Adrenal gland (tissue), 12 donors: ENCODE measurements around the gene NCOA6. TPM values are rescaled to one million over a fixed set of nuclear protein-coding genes. Genes with fewer than 3 reads are reported as not detected.

Source experiments
- DNase-seq, 7 donors: peaks; one replicate each; pipeline ENCODE4 v3.0.0-alpha.2; 2019 to 2020
- H3K27ac ChIP-seq, 5 donors: fragments of 200-600 bp; sonication (generic) in 4 of 5; 1 replicate in 3 of 5; 2 replicates in 2 of 5; pipeline versions ENCODE4 v1.5.1 to v1.8.0; 2016 to 2020; ENCODE audit warnings: mild to moderate bottlenecking in 1 of 5
- H3K27me3 ChIP-seq: fragments of 200-600 bp; 2 replicates; pipeline ENCODE4 v1.8.0; 2021
- H3K36me3 ChIP-seq, 2 donors: fragments of 200-600 bp; replicated peaks in 1 of 2; 1 replicate in 1 of 2; 2 replicates in 1 of 2; pipeline versions ENCODE4 v1.5.1 to v1.8.0; 2018 to 2022
- H3K4me1 ChIP-seq, 2 donors: fragments of 200-600 bp; replicated peaks in 1 of 2; 1 replicate in 1 of 2; 2 replicates in 1 of 2; pipeline versions ENCODE4 v1.5.1 to v1.8.0; 2018 to 2021
- H3K4me3 ChIP-seq, 4 donors: fragments of 200-600 bp; sonication (generic) in 3 of 4; one replicate each; pipeline ENCODE4 v1.5.1; 2016 to 2018
- H3K9me3 ChIP-seq, 3 donors: fragments of 200-600 bp; sonication (generic) in 1 of 3; replicated peaks in 1 of 3; 1 replicate in 2 of 3; 2 replicates in 1 of 3; pipeline versions ENCODE4 v1.5.1 to v1.8.0; 2016 to 2021
- CTCF ChIP-seq, 6 experiments: fragments of 450-650 bp in 4 of 6; fragments of 200-600 bp in 2 of 6; sonication (generic) in 1 of 6; IDR thresholded peaks; 1 replicate in 5 of 6; 2 replicates in 1 of 6; pipeline versions ENCODE4 v1.5.1 to v1.8.0; 2016 to 2021; ENCODE audit warnings: antibody characterized with exemption in 6 of 6, mild to moderate bottlenecking in 2 of 6, moderate library complexity in 1 of 6
- POLR2A ChIP-seq, 2 donors: fragments of 450-650 bp; IDR thresholded peaks; one replicate each; pipeline ENCODE4 v1.6.1; 2017; ENCODE audit warnings: antibody characterized with exemption in 2 of 2, mild to moderate bottlenecking in 2 of 2, moderate library complexity in 1 of 2
- WGBS, 4 donors: extraction: QIAGEN DNeasy Blood & Tissue Kit in 2 of 4; methylation state at CpG; one replicate each; pipeline versions ENCODE4 v1.1.5 to v1.1.7; 2013 to 2017; 5-methylcytosine and 5-hydroxymethylcytosine counted together
- intact Hi-C, 2 donors: fragments of 100-400 bp; cut with DNase I; formaldehyde crosslinking; loops; one replicate each; pipeline versions ENCODE4 v1.14.1 to v1.15.0; 2022 to 2023
- polyA plus RNA-seq, 3 donors: library from polyadenylated mRNA; stranded (reverse); fragments of 200-250 nt in 2 of 3; fragments of 350-450 nt in 1 of 3; fragmentation: Illumina TruSeq in 1 of 3; extraction: RNeasy Lipid Tissue Mini Kit (QIAGEN cat#74804) in 1 of 3; gene quantifications; one replicate each; pipeline ENCODE4 v1.2.3, GENCODE V29; 2013 to 2014
- total RNA-seq, 9 donors: library from RNA; depleted of rRNA in 4 of 9; stranded (reverse); fragments of >200 nt in 4 of 9; fragments of 120-200 nt in 1 of 9; fragmentation: NEBNext Ultra II Directional in 1 of 9; extraction: Animal tissue kit (Norgen Biotek cat#: 25700) in 1 of 9; gene quantifications; one replicate each; pipeline versions ENCODE4 v1.1.0 to v1.2.4, GENCODE V29; 2013 to 2023
- donor health status: healthy with polysubstance abuse.
- donor health status: Bipolar disorder and iron deficiency.
- donor health status: DM: yes; HTN: yes; CAD: no.
- donor health status: DM: no; HTN: no; CAD: no.
- donor health status: DM: no; HTN: no; CAD: no.
- donor health status: DM: yes; HTN: yes; CAD: no.

The NCOA6 gene
- total and polyA plus RNA-seq, 12 donors: 12.2 to 58.2 (median 21.7) TPM

- H3K4me1 ChIP-seq: peaks cover 11 to 14% of the 10 kb centered on the region in 2 donors
- H3K4me3 ChIP-seq: no peak overlapping the region
- 78 to 91% (median 80%) methylated on average over 3 of the region's 3 CpGs for WGBS, 4 donors
- H3K27me3 ChIP-seq: no peaks in the 10 kb centered on the region
- H3K9me3 ChIP-seq: no peaks in the 10 kb centered on the region
- H3K27ac ChIP-seq: no peak overlapping the region
- no peak for DNase-seq
- intact Hi-C loops: loop anchor here (5.0 to 10.0 kb wide), 2 partner anchors 186 to 453 kb away; no protein-coding TSS in a partner anchor
- peaks cover 0 to 31% of the 10 kb centered on the region in 2 donors for H3K36me3 ChIP-seq
- no peak for TF ChIP-seq POLR2A (IDR thresholded peaks at IDR 0.05)
- TF ChIP-seq CTCF (IDR thresholded peaks at IDR 0.05): no peak
Observed at GRCh38 chr20:34768096-34768495, 57.4 kb downstream of the NCOA6 start.

DNA sequence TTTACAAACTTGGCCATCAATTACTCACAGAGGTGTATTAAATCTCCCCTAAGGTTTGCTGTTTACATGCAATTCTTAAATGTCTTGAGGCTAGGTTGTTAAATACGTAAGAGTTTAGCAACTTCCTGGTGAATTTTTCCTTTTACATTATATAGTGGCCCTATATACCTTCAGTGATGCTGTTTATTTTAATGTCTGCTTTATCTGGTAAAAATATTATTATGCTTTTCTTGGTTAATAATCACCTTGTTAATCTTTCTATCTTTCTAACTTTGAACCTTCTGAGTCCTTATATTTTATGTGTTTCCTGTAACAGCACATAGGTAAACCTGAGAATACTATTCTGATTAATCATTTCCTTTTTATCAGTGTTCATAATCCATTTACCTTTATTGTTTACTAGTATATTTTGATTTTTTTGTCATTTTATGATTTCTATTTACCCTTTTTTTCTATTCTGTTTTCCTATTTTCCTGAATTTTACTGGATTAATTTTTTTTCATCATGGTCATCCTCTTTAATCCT lies 63.4 kb downstream of the NCOA6 start:
- intact Hi-C loops: loop anchor here in 1 of 2 donors (10.0 kb wide), 1 partner anchor 447 kb away; no protein-coding TSS in a partner anchor
- Histone ChIP-seq H3K4me3 (no peak overlapping the region), H3K27me3 (no peaks in the 10 kb centered on the region), H3K27ac (no peak overlapping the region), H3K9me3 (no peaks in the 10 kb centered on the region), H3K36me3 (peaks cover 0 to 58% of the 10 kb centered on the region in 2 donors), H3K4me1 (no peaks in the 10 kb centered on the region)
- WGBS, 4 donors: 0 to 43% (median 19%) methylated on average over 1 of the region's 1 CpG
- no peak for TF ChIP-seq CTCF (IDR thresholded peaks at IDR 0.05)
- no peak for TF ChIP-seq POLR2A (IDR thresholded peaks at IDR 0.05)
- no peak for DNase-seq

DNA sequence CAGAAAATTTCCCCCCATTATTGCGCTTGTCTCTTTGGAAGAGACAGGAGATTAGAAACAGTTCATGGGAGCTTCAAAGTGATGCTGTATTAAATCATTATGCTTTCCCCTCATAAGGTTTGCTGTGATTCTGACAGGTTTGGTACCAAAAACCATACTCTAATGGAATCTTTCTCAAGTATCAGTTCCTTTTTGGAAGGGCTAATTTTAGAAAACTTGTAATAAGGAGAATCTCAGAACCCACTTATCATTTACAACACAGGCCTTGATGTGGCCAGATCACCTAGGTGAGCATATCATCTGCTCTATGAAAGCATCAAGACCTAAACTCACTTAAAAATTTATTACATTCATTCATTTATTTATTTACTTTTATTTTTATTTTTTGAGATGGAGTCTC lies 70.1 kb downstream of the NCOA6 start:
- Histone ChIP-seq H3K27ac (no peak overlapping the region), H3K36me3 (peaks cover 0 to 63% of the 10 kb centered on the region in 2 donors), H3K9me3 (no peaks in the 10 kb centered on the region), H3K4me3 (no peak overlapping the region), H3K4me1 (no peaks in the 10 kb centered on the region), H3K27me3 (no peaks in the 10 kb centered on the region)
- DNase-seq: no peak
- WGBS, 4 donors: 89 to 100% (median 94%) methylated on average over 1 of the region's 1 CpG
- intact Hi-C loops: loop anchor here in 1 of 2 donors (5.0 kb wide), 1 partner anchor 178 kb away; no protein-coding TSS in a partner anchor
- TF ChIP-seq POLR2A (IDR thresholded peaks at IDR 0.05) (no peak), CTCF (IDR thresholded peaks at IDR 0.05) (no peak)

DNA sequence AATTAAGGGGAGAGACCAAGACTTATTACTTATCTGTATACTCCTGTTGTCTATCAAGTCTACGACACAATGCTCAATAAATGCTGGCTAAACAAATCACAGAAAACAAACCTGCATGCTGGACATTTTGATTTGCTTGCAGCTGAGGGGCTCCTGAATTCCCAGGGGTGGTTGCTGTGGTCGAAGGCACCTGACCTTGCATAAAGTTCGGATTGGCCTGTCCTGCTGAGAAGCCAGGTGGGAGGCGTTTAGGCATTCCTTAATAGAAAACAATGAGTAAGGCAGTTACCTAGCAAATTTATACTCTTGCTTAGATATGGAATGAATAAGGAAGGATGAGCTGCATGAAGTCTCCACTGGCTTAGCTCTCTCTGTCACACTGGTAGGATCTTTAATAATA lies 70.8 kb downstream of the NCOA6 start:
- WGBS, 4 donors: 62 to 70% (median 67%) methylated on average over 4 of the region's 4 CpGs
- Histone ChIP-seq H3K9me3 (no peaks in the 10 kb centered on the region), H3K27me3 (no peaks in the 10 kb centered on the region), H3K27ac (no peak overlapping the region), H3K4me1 (no peaks in the 10 kb centered on the region), H3K36me3 (peaks cover 0 to 63% of the 10 kb centered on the region in 2 donors), H3K4me3 (no peak overlapping the region)
- DNase-seq: no peak
- intact Hi-C loops: loop anchor here in 1 of 2 donors (5.0 kb wide), 1 partner anchor 177 kb away; no protein-coding TSS in a partner anchor
- TF ChIP-seq POLR2A (IDR thresholded peaks at IDR 0.05) (no peak), CTCF (IDR thresholded peaks at IDR 0.05) (no peak)
